SK-N-SH (cell line): ENCODE measurements around the gene MRAP2. TPM values are rescaled to one million over a fixed set of nuclear protein-coding genes. Genes with fewer than 3 reads are reported as not detected.

ENCODE experiments used
- CTCF ChIA-PET: fragments of 300-600, 350-600 bp; formaldehyde crosslinking; extraction: SDS; loops from one replicate; lab custom pipeline; 2021; lab: Yijun Ruan, JAX
- POLR2A ChIA-PET: fragments of 350-600 bp; sonication (Branson Sonifier 250); formaldehyde crosslinking; extraction: SDS; loops from one replicate; lab custom pipeline; 2020; ENCODE audit warnings: antibody characterized with exemption, inconsistent platforms; lab: Yijun Ruan, JAX
- DNase-seq: peaks from one replicate; pipeline ENCODE4 v3.0.0; 2012
- H2AFZ ChIP-seq: fragments of 200-600 bp; sonication (generic); 2 replicates; pipeline ENCODE4 v1.8.1; 2016; ENCODE audit warnings: antibody characterized with exemption, mild to moderate bottlenecking, low read depth
- H3F3A ChIP-seq: fragments of 200-600 bp; sonication (generic); replicated peaks from 2 replicates; pipeline ENCODE3; 2016; ENCODE audit warnings: antibody characterized with exemption, mild to moderate bottlenecking; ENCODE audit not compliant: insufficient read depth
- H3K27ac ChIP-seq, 2 experiments: fragments of 200-500 bp in 1 of 2; fragments of 200-600 bp in 1 of 2; sonication (Bioruptor generic) in 1 of 2; sonication (generic), shearing (Covaris generic) in 1 of 2; 2 replicates each; pipeline versions ENCODE4 v1.5.1 to v1.6.1; 2014 to 2016; ENCODE audit warnings: low read depth in 2 of 2, inconsistent platforms in 1 of 2, low read length in 1 of 2, mild to moderate bottlenecking in 1 of 2, mixed read lengths in 1 of 2
- H3K27me3 ChIP-seq: fragments of 200-600 bp; sonication (generic), shearing (Covaris generic); 2 replicates; pipeline ENCODE4 v1.6.1; 2016; ENCODE audit warnings: mixed run types; ENCODE audit not compliant: insufficient read depth
- H3K36me3 ChIP-seq, 2 experiments: fragments of 200-500 bp in 1 of 2; fragments of 200-600 bp in 1 of 2; sonication (Bioruptor generic) in 1 of 2; sonication (generic) in 1 of 2; replicated peaks in 1 of 2; 2 replicates each; pipeline versions ENCODE3 to v1.5.1; 2014 to 2016; ENCODE audit warnings: low read length in 1 of 2, mild to moderate bottlenecking in 1 of 2; ENCODE audit not compliant: insufficient read depth in 2 of 2, control insufficient read depth in 1 of 2
- H3K4me1 ChIP-seq, 2 experiments: fragments of 200-500 bp in 1 of 2; fragments of 200-600 bp in 1 of 2; sonication (Bioruptor generic) in 1 of 2; sonication (generic), shearing (Covaris generic) in 1 of 2; 2 replicates each; pipeline versions ENCODE4 v1.5.1 to v1.6.1; 2014 to 2016; ENCODE audit warnings: low read depth in 1 of 2, low read length in 1 of 2, mixed run types in 1 of 2; ENCODE audit not compliant: insufficient read depth in 2 of 2, control insufficient read depth in 1 of 2
- H3K4me2 ChIP-seq: fragments of 200-600 bp; sonication (generic), shearing (Covaris generic); 2 replicates; pipeline ENCODE4 v1.6.1; 2017; ENCODE audit warnings: mixed run types
- H3K4me3 ChIP-seq, 2 experiments: fragments of 200-500 bp in 1 of 2; fragments of 200-600 bp in 1 of 2; sonication (Bioruptor generic) in 1 of 2; sonication (generic), shearing (Covaris generic) in 1 of 2; 2 replicates each; pipeline versions ENCODE4 v1.5.1 to v1.8.1; 2014 to 2016; ENCODE audit warnings: low read depth in 2 of 2, inconsistent platforms in 1 of 2, low read length in 1 of 2, mild to moderate bottlenecking in 1 of 2, mixed read lengths in 1 of 2, moderate library complexity in 1 of 2
- H3K79me2 ChIP-seq: fragments of 200-600 bp; sonication (generic); 2 replicates; pipeline ENCODE4 v1.8.1; 2017; ENCODE audit warnings: mild to moderate bottlenecking; ENCODE audit not compliant: insufficient read depth
- H3K9ac ChIP-seq: fragments of 200-600 bp; sonication (generic); 2 replicates; pipeline ENCODE4 v1.6.1; 2017; ENCODE audit warnings: mixed run types
- H3K9me2 ChIP-seq: fragments of 200-600 bp; sonication (generic); 2 replicates; pipeline ENCODE4 v1.6.1; 2017; ENCODE audit warnings: mixed run types
- H3K9me3 ChIP-seq: fragments of 200-600 bp; sonication (generic); 2 replicates; pipeline ENCODE4 v1.6.1; 2017; ENCODE audit warnings: mixed run types, mild to moderate bottlenecking, moderate library complexity
- H4K20me1 ChIP-seq: fragments of 200-600 bp; sonication (generic); 2 replicates; pipeline ENCODE4 v1.6.1; 2017; ENCODE audit warnings: mild to moderate bottlenecking, mixed run types; ENCODE audit not compliant: insufficient read depth
- CHD2 ChIP-seq: fragments of 150-350 bp; IDR thresholded peaks from 2 replicates; pipeline ENCODE4 v1.6.1; 2018; ENCODE audit warnings: low read length; ENCODE audit not compliant: partially characterized antibody
- EP300 ChIP-seq, 2 experiments: IDR thresholded peaks; 2 replicates each; pipeline versions ENCODE4 v1.4.0 to v1.6.1; 2012; ENCODE audit warnings: borderline replicate concordance in 1 of 2, low read depth in 1 of 2, low read length in 1 of 2
- EZH2phosphoT487 ChIP-seq: fragments of 200-600 bp; sonication (generic); IDR thresholded peaks from 2 replicates; pipeline ENCODE4 v1.6.1; 2017; ENCODE audit warnings: low read depth, mixed run types, mild to moderate bottlenecking, antibody characterized with exemption, moderate library complexity, borderline replicate concordance
- FOXJ3 ChIP-seq: sonication (generic); formaldehyde crosslinking; IDR thresholded peaks from 2 replicates; pipeline ENCODE4 v1.5.1; 2020; ENCODE audit warnings: mild to moderate bottlenecking, missing genetic modification reagents
- FOXM1 ChIP-seq: IDR thresholded peaks from 2 replicates; pipeline ENCODE4 v1.4.0; 2012; ENCODE audit warnings: low read depth, mild to moderate bottlenecking
- GABPA ChIP-seq: IDR thresholded peaks from 2 replicates; pipeline ENCODE4 v1.4.0; 2012; ENCODE audit warnings: low read depth, mild to moderate bottlenecking
- NRF1 ChIP-seq: IDR thresholded peaks from 2 replicates; pipeline ENCODE4 v1.6.1; 2012; ENCODE audit warnings: low read depth, mild to moderate bottlenecking, low read length
- RAD21 ChIP-seq: IDR thresholded peaks from 2 replicates; pipeline ENCODE4 v1.6.1; 2012; ENCODE audit warnings: mild to moderate bottlenecking, low read length
- RFX5 ChIP-seq: IDR thresholded peaks from 2 replicates; pipeline ENCODE4 v1.6.1; 2012; ENCODE audit warnings: mild to moderate bottlenecking, improper control_type of control experiment, low read length
- SIN3A ChIP-seq: IDR thresholded peaks from 2 replicates; pipeline ENCODE4 v1.6.1; 2012; ENCODE audit warnings: low read depth, mild to moderate bottlenecking, low read length, moderate library complexity, borderline replicate concordance
- SMC3 ChIP-seq: IDR thresholded peaks from 2 replicates; pipeline ENCODE4 v1.6.1; 2012; ENCODE audit warnings: low read depth, low read length, improper control_type of control experiment
- TAF1 ChIP-seq: IDR thresholded peaks from 2 replicates; pipeline ENCODE4 v1.6.1; 2012; ENCODE audit warnings: low read depth, mild to moderate bottlenecking, low read length, moderate library complexity, borderline replicate concordance
- TEAD4 ChIP-seq: IDR thresholded peaks from 2 replicates; pipeline ENCODE4 v1.4.0; 2012; ENCODE audit warnings: mild to moderate bottlenecking, borderline replicate concordance; ENCODE audit not compliant: insufficient read depth
- YY1 ChIP-seq: IDR thresholded peaks from 2 replicates; pipeline ENCODE4 v1.4.0; 2012; ENCODE audit warnings: low read depth, mild to moderate bottlenecking
- WGBS: methylation state at CpG from one replicate; pipeline ENCODE4 v1.1.6; 2017; ENCODE audit warnings: low lambda C conversion rate; 5-methylcytosine and 5-hydroxymethylcytosine counted together
- polyA plus RNA-seq, 3 experiments: library from polyadenylated mRNA; depleted of rRNA; stranded (reverse); fragments of >200 nt; gene quantifications; 2 replicates each; pipeline ENCODE4 v1.2.3, GENCODE V29; 2012
- TF ChIP-seq, protein P1 (sequence below): IDR thresholded peaks from 2 replicates; pipeline ENCODE4 v1.6.1; 2012; ENCODE audit warnings: mild to moderate bottlenecking, low read depth, low read length, moderate library complexity
- TF ChIP-seq, protein P2 (sequence below): IDR thresholded peaks from 2 replicates; pipeline ENCODE4 v1.4.0; 2012; ENCODE audit warnings: low read depth, borderline replicate concordance
- TF ChIP-seq, protein P3 (sequence below): fragments of 200-600 bp; sonication (generic); IDR thresholded peaks from 2 replicates; pipeline ENCODE4 v1.6.1; 2017; ENCODE audit warnings: antibody characterized with exemption, mild to moderate bottlenecking, moderate library complexity
- TF ChIP-seq, protein P4 (sequence below): IDR thresholded peaks from 2 replicates; pipeline ENCODE4 v1.4.0; 2012; ENCODE audit warnings: low read depth
- TF ChIP-seq, protein P5 (sequence below): IDR thresholded peaks from 2 replicates; pipeline ENCODE4 v1.4.0; 2012; ENCODE audit warnings: low read depth, borderline replicate concordance
- TF ChIP-seq, protein P6 (sequence below): fragments of 150-350 bp; IDR thresholded peaks from 2 replicates; pipeline ENCODE4 v1.6.1; 2016; ENCODE audit warnings: mild to moderate bottlenecking, low read depth, low read length

MRAP2 gene
- polyA plus RNA-seq, 1 of the 3 experiments (the other 2 are of a cell fraction): 0.12 TPM

DNA sequence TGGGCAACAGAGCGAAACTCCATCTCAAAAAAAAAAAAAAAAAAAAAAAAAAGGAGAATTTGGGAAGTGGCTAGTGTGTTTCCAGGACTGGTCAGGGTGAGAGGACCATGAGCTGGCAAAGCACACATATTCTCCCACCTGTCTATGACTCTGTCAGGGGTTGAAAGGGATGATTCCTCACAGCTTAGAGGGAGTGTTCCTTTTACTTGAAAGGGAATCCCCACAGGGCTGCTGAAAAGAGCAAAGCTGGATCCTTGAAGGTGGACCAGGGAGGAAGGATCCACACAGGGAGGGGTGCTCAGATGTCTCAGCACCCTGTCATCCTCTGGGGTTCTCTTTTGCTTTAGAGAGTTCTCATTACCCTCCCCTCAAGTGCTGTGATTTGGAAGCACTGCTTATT is 13.2 kb downstream of the MRAP2 start:
- POLR2A ChIA-PET: no interaction called here

DNA sequence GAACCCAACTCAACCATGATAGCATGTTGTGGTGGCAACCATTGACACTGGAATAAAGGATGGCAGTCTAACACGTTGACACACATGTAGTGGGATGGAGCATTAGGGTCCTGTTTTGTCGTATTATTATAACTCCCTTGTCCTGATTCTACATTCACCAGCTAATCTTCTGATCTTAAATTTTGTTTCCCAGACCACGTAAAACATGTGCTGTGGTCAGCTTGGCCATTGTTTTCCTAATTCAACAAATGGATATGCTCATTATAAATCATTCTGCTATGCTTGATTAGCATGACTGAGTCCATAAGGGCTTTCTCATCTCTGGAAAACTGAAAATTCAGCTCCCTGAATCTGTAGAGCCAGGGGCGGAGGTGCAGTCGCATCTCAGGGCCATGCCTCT is 15.0 kb downstream of the MRAP2 start:
- Histone ChIP-seq H3K79me2 (no peaks in the 10 kb centered on the region), H3K4me2 (no peak overlapping the region), H3K4me3 (no peak overlapping the region), H4K20me1 (no peaks in the 10 kb centered on the region), H3K9me2 (no peaks in the 10 kb centered on the region), H3K4me1 (peaks cover 0 to 17% of the 10 kb centered on the region in 2 experiments; a peak in 3 of 4 replicates), H3K36me3 (no peaks in the 10 kb centered on the region), H3K9me3 (no peaks in the 10 kb centered on the region), H3F3A (no peaks in the 10 kb centered on the region), H3K27ac (peak overlapping the region in 1 of 2 experiments; percentile 61; a peak in 2 of 4 replicates), H2AFZ (no peak overlapping the region), H3K9ac (no peak overlapping the region), H3K27me3 (no peaks in the 10 kb centered on the region; the same call in 1 of the 2 replicates)
- POLR2A ChIA-PET: interaction anchor here (1.3 kb wide), 1 partner anchor 9 kb away, joined by 3 read pairs; no protein-coding TSS in a partner anchor
- 45% methylated on average over 5 of the region's 5 CpGs for WGBS
- CTCF ChIA-PET: no interaction called here
- no peak for DNase-seq
- TF ChIP-seq, protein P1, sequence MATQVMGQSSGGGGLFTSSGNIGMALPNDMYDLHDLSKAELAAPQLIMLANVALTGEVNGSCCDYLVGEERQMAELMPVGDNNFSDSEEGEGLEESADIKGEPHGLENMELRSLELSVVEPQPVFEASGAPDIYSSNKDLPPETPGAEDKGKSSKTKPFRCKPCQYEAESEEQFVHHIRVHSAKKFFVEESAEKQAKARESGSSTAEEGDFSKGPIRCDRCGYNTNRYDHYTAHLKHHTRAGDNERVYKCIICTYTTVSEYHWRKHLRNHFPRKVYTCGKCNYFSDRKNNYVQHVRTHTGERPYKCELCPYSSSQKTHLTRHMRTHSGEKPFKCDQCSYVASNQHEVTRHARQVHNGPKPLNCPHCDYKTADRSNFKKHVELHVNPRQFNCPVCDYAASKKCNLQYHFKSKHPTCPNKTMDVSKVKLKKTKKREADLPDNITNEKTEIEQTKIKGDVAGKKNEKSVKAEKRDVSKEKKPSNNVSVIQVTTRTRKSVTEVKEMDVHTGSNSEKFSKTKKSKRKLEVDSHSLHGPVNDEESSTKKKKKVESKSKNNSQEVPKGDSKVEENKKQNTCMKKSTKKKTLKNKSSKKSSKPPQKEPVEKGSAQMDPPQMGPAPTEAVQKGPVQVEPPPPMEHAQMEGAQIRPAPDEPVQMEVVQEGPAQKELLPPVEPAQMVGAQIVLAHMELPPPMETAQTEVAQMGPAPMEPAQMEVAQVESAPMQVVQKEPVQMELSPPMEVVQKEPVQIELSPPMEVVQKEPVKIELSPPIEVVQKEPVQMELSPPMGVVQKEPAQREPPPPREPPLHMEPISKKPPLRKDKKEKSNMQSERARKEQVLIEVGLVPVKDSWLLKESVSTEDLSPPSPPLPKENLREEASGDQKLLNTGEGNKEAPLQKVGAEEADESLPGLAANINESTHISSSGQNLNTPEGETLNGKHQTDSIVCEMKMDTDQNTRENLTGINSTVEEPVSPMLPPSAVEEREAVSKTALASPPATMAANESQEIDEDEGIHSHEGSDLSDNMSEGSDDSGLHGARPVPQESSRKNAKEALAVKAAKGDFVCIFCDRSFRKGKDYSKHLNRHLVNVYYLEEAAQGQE: no peak
- no peak for TF ChIP-seq SMC3
- TF ChIP-seq, protein P2, sequence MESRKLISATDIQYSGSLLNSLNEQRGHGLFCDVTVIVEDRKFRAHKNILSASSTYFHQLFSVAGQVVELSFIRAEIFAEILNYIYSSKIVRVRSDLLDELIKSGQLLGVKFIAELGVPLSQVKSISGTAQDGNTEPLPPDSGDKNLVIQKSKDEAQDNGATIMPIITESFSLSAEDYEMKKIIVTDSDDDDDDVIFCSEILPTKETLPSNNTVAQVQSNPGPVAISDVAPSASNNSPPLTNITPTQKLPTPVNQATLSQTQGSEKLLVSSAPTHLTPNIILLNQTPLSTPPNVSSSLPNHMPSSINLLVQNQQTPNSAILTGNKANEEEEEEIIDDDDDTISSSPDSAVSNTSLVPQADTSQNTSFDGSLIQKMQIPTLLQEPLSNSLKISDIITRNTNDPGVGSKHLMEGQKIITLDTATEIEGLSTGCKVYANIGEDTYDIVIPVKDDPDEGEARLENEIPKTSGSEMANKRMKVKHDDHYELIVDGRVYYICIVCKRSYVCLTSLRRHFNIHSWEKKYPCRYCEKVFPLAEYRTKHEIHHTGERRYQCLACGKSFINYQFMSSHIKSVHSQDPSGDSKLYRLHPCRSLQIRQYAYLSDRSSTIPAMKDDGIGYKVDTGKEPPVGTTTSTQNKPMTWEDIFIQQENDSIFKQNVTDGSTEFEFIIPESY: no peak
- no peak for TF ChIP-seq FOXJ3 (CRISPR knock-in tag)
- no peak for TF ChIP-seq EZH2phosphoT487
- peak in 1 of 2 experiments; percentile 44; a peak in 1 of 4 replicates for TF ChIP-seq EP300 (IDR thresholded peaks at IDR 0.05; ENCODE audit: borderline replicate concordance in 1 of 2, low read depth in 1 of 2, low read length in 1 of 2)
- TF ChIP-seq SIN3A: no peak
- TF ChIP-seq, protein P3, sequence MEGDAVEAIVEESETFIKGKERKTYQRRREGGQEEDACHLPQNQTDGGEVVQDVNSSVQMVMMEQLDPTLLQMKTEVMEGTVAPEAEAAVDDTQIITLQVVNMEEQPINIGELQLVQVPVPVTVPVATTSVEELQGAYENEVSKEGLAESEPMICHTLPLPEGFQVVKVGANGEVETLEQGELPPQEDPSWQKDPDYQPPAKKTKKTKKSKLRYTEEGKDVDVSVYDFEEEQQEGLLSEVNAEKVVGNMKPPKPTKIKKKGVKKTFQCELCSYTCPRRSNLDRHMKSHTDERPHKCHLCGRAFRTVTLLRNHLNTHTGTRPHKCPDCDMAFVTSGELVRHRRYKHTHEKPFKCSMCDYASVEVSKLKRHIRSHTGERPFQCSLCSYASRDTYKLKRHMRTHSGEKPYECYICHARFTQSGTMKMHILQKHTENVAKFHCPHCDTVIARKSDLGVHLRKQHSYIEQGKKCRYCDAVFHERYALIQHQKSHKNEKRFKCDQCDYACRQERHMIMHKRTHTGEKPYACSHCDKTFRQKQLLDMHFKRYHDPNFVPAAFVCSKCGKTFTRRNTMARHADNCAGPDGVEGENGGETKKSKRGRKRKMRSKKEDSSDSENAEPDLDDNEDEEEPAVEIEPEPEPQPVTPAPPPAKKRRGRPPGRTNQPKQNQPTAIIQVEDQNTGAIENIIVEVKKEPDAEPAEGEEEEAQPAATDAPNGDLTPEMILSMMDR: no peak

More for the DNA sequence above, 13.2 kb downstream of the MRAP2 start:
- Histone ChIP-seq H3K36me3 (no peaks in the 10 kb centered on the region), H3K9me2 (no peaks in the 10 kb centered on the region), H3K4me2 (no peak overlapping the region), H3K4me1 (peaks cover 0 to 5% of the 10 kb centered on the region in 2 experiments; a peak in 1 of 4 replicates), H3K27ac (no peak overlapping the region), H3K9ac (no peak overlapping the region), H3K4me3 (no peak overlapping the region), H3K79me2 (no peaks in the 10 kb centered on the region), H4K20me1 (no peaks in the 10 kb centered on the region)
- no peak for TF ChIP-seq SIN3A
- TF ChIP-seq, protein P4, sequence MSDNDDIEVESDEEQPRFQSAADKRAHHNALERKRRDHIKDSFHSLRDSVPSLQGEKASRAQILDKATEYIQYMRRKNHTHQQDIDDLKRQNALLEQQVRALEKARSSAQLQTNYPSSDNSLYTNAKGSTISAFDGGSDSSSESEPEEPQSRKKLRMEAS: no peak
- TF ChIP-seq, protein P5, sequence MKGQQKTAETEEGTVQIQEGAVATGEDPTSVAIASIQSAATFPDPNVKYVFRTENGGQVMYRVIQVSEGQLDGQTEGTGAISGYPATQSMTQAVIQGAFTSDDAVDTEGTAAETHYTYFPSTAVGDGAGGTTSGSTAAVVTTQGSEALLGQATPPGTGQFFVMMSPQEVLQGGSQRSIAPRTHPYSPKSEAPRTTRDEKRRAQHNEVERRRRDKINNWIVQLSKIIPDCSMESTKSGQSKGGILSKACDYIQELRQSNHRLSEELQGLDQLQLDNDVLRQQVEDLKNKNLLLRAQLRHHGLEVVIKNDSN: no peak
- TF ChIP-seq FOXM1: no peak
- TF ChIP-seq NRF1: no peak
- TF ChIP-seq EZH2phosphoT487: no peak
- TF ChIP-seq TEAD4: no peak
- TF ChIP-seq TAF1: no peak
- no peak for TF ChIP-seq YY1
- TF ChIP-seq SMC3: no peak
- TF ChIP-seq CHD2: no peak
- TF ChIP-seq RAD21: no peak
- no peak for TF ChIP-seq GABPA
- no peak for TF ChIP-seq RFX5
- TF ChIP-seq, protein P6, sequence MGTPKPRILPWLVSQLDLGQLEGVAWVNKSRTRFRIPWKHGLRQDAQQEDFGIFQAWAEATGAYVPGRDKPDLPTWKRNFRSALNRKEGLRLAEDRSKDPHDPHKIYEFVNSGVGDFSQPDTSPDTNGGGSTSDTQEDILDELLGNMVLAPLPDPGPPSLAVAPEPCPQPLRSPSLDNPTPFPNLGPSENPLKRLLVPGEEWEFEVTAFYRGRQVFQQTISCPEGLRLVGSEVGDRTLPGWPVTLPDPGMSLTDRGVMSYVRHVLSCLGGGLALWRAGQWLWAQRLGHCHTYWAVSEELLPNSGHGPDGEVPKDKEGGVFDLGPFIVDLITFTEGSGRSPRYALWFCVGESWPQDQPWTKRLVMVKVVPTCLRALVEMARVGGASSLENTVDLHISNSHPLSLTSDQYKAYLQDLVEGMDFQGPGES: no peak
- TF ChIP-seq, all 33 proteins: peak for 0
- H2AFZ ChIP-seq: no peak overlapping the region
- no peaks in the 10 kb centered on the region for H3F3A ChIP-seq
- CTCF ChIA-PET: no interaction called here
- H3K9me3 ChIP-seq: no peaks in the 10 kb centered on the region
- no peaks in the 10 kb centered on the region; the same call in 1 of the 2 replicates for H3K27me3 ChIP-seq
- 17% methylated on average over 1 of the region's 1 CpG for WGBS
- no peak for DNase-seq
